DMS153 (cell line): Measurements from ENCODE around the gene PRKN.
"Not testable (repeated sequence)": the region's sequence is repeated elsewhere in the genome, so short reads cannot be mapped to it uniquely, and the experiment has no call there.

Source experiments
- DNase-seq: peaks from one replicate; lab custom pipeline; 2025; lab: John Stamatoyannopoulos, UW

PRKN gene

DNA sequence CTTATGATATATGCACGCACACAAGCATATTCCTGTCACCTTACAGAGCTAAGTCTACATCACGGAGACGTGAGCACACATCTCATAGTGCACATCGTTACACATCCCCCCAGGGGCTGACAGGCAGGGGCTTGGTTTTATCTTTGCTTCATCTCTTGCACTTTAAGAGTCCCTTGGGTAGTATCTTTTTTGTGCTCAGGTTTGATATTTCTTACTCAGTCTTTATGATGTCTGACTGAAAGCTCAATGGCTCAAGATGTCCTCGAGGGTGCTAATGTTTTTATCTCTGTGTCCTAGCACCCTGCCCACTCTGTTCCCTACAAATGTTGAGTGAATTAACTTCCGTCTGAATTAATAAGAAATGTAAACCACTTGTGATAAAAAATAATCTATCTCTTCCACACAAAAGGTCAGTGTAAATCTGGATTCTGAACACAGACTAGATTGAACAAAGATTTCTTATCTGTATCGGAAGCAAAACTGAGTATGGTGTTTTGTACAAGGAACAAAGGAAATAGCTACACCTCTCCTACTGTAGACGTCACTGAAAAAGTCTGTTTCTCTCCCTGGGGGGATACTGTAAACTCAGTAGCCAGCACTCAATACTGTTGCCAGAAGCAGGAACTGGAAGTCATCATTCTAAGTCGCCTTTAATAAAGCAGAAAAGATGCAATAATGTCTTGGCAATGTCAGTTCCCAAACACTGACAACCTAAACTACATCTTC lies 195.1 kb downstream of the PRKN start:
- DNase-seq, result no peak

DNA sequence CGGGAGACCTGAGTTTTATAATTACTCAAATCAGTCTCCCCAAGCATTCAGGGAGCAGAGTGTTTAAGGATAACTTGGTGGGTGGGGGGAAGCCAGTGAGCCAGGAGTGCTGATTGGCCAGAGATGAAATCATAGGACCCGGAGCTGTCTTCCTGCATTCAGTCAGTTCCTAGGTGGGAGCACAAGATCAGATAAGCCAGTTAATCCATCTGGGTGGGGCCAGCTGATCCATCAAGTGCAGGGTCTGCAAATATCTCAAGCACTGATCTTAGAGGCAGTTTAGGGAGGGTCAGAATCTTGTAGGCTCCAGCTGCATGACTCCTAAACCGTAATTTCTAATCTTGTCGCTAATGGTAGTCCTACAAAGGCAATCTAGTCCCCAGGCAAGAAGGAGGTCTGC lies 196.2 kb downstream of the PRKN start:
- not testable (repeated sequence) for DNase-seq

DNA sequence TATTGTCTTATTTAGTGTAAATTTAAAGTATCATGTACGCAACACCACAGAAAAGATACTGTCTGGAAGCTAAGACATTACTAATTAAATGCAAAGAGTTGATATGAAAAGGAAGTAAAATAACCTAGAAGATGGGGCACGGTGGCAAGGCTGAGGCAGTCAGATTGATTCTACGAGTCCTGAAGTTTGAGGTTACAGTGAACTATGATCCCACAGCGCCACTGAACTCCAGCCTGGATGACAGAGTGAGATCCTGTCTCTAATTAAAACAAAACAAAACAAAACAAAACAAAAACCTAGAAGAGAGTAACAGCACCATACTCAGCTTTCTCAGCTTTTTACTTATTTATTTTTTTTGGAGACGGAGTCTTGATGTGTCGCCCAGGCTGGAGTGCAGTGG lies 199.0 kb downstream of the PRKN start:
- DNase-seq, result no peak

DNA sequence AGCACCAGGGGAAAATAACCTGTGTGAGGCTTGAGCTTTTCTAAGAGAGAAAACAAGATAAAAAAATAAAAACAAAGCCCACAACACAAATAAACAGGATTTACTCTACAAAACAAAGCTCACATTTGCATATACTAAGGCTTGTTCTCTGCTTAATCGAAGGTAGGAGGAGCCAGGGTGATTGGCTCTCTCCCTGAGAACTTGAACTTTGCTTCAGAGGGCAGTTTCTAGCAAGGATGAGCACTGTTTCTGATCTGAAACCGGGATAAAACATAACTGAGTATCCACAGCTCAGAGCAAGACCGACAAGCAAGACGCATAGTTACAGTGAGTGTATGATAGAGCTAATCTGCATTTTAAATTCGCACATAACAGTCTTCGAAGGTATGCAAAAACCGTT lies 200.6 kb downstream of the PRKN start:
- DNase-seq, result no peak

DNA sequence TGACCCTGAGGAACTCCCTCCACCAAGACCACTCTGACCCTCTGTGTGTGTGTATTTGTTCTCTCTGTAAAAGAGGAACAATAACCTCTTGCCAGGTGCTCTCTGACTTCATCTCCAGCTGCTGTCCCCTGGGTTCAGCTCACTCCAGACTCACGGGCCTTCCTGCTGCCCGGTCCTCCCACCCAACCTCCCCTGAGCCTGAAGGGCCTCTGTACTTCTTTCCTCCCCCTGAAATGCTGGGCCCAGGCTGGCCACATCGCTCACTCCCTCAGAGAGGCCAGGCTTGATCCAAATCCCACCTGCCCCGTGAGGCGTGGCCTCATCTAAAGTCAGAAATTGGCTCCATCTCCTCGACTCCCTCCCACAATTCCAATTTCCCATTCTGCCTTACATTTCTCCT lies 202.4 kb downstream of the PRKN start:
- DNase-seq, result no peak

DNA sequence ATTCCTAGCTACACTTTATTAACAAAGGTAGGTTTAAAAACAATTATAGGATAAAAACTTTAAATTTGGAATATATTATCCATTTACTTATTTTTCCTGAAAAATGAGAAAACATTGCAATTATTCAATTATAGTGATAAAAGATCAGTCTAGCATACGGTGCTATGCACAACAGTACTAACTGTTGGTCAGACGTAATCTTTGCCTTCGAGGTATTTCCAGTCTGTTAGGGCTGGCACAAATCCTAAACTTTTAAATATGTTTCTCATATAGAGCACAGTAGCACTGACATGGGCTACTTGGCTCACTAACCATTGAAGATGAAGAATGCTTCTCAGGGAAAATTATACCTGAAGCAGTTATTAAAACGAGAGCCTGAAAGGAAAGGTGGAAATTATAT lies 214.8 kb downstream of the PRKN start:
- DNase-seq, result no peak

DNA sequence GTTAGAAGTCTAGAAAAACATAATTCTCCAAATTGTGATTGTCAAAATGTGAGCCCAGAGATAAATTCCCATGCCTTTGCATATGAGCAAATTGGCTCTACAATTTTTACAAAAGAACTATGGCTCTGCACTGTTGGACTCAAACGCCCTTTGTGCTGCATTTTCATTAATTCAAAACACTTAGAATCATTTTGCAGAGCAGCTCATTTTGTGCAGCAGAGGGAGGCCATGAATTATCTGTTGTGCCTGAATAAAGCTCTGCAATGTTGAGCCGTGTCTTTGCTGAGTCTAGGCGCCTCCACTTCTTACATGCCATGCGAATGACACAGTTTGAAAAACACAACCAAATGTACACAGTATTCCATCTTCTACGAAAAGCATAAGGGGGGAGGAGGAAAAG lies 230.2 kb downstream of the PRKN start:
- no peak for DNase-seq

DNA sequence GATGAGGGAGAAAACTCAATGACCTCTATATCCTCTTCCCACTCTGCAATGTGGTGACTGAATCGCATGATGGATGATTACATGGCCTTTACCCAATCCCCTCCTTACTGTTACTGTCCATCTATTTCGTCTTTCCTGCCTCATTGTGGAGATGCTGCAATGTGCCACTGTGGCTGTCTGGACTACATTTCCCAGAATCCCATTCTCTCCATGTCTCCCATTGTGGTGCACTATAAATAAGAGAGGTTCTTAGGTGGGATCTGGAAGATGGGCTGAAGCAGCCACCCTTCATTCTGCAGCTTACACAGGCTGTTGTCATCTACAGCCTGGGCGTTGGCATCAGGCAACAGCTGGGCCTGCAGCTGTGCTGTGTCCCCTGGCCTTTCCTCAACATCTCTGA lies 233.6 kb downstream of the PRKN start:
- no peak for DNase-seq

DNA sequence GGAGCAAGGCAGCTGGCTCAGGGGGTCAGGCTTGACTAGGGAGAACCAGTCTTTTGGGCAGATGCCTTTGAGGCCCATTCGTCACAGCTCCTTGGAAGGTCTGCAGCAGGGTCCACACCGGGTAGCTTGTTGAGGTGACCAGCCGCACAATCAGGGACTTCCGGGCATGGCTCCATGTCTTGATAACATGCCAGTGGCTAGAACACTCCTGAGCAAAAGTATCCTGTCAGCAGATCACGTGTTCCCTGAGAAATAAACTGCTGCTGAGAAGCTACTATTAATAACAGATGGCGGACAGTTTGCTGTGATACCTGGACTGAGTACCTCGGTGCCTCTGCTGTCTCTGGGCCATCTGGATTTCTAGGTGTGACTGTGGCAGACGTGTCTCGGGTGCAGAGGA lies 235.9 kb downstream of the PRKN start:
- no peak for DNase-seq

DNA sequence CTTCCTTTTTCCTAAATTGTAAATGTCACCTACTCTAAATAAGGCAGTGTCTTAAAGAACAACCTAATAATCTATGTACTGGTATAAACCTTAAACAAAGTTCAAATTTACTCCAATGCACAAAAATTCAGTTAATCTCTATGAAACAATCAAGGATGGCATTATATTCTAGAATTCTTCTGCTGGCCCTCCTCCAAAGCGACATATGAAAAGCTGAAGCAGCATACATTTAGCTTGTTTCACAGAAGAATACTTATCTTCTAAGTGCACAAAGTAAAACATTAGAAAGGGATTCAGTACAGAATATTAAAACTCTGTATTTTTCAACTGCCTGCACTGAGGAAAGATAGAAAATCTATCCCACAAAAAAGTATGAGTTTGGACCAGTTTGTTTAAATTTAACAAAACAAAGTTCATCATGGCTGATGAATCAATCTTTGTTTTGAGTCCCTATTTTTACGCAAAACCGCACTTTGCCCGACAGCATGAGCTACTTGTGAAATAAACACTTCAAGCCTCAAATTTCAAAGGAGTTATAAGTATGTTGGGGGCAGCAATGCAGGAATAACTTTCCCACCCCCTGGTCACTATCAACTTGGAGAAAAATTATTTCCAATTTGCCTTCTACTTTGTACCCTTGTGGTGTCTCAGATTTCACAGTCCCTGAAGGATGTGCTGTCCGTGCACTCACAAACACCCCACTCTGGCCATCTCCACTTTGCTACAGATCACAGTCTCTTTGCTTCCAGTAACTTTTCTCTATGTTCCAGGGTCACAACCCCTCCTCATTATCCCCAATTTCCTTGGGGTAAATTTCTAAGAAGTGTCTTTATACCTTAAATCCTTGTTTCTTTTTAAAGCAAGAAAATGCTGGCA lies 238.2 kb downstream of the PRKN start:
- DNase-seq, result no peak

DNA sequence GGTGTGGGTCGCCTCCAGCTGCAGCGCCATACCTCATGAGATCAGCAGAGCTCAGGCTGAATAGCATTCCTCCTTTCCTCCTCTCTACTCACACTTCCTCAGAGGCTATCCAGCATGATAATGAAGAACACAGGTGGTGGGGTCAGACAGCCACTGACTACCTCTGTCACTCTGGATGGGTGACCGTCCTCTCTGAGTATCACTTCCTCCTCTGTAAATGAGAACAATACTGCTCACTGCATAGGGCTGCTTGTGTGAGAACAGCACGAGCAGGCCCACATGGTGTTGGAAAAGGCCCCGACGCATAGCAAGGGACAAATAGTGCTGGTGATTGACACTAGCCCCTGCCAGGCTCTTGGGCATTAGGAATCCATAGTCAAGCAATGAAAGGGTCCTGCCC lies 239.1 kb downstream of the PRKN start:
- no peak for DNase-seq

DNA sequence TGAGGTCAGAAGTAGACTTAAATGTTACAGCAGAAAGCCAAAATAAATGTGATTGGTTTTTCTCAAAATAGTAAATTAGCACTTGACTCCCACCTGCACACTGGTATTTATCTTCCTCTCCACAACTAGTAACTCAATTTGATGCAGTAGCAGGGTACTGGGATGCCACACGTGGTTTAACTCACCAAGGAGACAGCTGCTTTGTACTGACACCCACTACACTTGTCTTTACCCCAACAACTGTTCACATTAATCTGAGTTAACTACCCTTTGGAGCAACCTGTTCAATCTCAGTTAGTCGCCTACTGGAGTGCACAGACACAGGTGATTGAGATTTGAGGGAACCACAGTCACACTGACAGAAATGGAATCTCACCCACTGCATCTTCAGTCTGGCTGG lies 242.1 kb downstream of the PRKN start:
- no peak for DNase-seq

DNA sequence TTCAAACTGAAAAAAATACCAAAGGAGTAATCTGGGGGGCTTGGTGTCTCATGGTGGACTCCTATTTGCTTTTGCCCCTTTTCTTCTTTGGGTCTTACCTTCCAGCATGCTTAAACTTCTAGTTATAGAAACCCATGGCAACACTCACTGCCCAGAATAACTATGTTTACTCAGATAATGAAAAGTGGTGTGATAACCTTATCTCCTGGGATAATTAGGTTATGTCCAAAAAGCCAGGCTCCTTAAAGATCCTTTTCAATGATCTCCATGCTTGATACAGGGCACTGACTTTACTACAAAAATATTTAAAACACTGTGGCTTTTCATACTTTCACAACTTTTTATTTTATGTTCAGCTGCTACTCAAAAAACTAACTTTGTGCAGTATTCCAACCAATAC lies 245.6 kb downstream of the PRKN start:
- no peak for DNase-seq

DNA sequence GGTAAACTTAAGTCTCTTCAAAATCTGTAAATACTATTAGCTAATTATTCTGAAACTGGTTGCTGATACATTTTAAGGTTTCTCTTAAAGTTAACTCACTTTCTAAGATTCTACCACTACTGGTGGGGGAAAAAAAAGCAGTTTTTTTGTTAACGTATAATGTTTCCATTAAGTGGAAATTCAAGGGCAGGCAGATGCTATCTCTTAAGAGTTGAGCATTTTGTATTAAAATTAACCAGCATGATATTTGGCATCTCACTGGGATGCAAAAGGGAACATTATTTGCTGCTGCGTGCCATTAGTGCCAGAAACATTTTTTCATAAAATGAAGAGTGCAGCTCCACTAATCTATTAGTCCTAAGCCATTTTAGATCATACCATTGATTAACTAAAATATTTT lies 246.2 kb downstream of the PRKN start:
- DNase-seq, result no peak

DNA sequence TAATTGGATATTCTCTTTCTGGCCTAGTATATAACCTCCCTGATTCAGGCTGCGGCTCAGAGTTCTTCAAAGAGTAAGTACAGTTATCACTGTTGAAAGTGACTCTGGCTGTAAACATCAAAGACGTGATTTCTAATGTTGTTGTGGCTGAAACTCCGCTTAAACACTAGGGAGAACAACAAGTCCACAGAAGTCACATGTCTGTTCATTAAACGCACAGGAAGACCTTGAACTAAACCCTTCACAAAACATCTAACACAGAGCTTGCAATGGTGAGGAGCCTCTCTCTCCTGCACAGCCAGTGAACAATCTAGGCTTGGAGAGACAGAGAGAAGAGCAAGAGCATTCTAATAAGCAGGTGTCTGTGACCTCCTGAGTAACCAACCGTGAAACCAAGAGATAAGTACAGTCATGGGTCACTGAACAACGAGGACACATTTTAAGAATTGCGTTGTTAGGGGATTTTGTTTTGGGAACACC lies 249.3 kb downstream of the PRKN start:
- no peak for DNase-seq

DNA sequence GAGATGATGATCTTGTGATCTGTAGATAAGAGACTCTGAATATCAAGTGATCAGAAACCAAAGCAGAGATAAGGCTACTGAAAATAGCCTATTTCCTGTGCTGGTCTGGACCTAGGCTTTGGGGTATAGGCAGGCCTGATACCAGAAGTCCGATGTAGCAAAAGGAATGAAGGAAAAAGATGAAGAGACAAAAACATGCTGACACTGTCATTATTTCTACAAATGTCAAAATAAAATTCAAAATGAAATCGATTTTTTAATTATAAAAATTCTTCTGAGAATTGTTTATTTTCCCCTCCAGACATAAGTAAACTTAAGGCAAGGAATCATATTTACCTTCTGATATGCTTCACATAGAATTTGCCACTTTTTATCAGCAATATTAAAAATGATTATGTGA lies 252.8 kb downstream of the PRKN start:
- no peak for DNase-seq

DNA sequence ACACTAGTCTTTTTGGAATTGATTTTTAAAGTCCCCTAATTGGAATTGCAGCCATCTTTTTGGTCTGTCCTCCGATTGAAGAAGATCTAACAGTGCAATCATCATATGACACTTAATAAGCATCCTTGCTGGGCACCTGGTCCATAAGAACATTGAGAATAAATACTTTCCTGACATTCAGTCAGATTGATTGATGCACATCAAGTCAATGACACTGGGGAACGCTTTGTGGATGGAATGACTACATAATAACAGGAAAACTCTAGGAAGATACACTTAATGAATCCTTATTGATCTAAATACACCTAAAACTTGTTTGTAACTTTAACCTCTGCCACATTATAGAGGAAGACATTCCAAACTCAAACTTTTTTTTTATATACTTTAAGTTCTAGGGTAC lies 255.7 kb downstream of the PRKN start:
- DNase-seq, result no peak

DNA sequence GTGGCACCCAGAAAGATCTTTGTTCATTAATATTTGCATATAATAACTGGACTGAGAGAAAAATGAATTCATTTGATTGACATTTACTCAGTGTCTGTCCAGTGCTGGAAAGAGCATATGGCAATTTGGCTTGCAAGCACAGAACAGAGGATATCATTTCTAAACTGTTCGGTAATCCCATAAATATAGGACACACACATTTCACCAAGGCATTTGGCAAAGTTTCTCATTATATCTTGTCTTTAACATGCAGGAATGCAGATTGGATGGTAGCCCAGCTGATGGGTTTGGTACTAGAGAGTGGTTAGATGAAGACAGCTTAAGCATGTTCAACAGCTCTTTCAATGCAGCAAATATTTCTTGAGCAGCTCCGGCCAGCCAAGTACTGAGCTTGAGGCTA lies 259.2 kb downstream of the PRKN start:
- DNase-seq, result no peak

DNA sequence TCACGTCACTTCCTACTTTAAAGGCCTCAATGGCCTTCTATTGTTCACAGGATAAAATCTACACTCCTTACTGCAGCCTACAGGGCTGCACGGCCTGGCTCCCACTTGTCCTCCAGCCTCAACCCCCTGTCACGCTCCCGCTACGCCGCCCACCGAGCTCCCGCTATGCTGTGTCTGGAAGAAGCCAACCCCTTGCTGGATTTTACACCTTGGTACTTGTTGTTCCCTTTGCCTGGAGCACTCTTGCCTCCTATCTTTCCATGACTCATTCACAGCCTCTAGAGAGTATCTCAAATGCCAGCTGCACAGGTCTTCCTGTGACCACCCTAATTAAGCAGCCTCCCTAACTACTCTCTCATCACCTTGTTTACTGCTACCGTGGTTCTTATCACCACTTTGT lies 259.9 kb downstream of the PRKN start:
- DNase-seq, result no peak

DNA sequence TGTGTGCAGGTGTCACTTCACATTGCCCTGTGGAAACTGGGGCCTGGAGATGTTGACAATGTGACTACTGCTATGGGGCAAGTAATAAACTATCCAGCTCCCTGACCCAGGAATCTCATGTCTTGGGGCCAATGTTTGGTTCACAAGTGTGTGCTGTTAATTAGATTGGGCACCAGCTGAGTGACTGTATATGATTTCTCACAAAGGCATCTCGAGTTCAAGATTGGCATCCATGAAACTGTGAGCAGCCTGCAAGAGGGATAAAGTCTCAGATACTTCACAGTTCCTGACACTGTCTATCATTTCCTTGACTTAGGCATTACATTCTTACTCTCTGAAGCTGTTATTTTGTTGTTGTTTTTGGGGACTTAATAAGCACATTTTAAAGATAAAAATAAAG lies 264.0 kb downstream of the PRKN start:
- DNase-seq, result no peak

DNA sequence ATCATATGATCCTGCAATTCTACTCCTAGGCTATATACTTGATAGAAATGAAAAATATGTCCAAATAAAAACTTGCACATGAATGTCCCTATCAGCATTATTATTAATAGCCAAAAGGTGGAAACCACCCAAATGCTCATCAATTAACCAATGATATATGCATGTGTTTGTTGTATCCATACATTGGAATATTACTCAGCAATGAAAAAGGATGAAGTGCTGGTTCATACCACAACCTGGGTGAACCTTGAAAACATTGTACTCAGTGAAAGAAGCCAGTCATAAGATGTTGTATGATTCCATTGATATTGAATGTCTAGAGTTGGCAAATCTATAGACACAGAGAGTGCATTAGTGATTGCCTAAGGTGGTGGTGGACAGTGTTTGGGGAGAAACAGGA lies 267.6 kb downstream of the PRKN start:
- no peak for DNase-seq

DNA sequence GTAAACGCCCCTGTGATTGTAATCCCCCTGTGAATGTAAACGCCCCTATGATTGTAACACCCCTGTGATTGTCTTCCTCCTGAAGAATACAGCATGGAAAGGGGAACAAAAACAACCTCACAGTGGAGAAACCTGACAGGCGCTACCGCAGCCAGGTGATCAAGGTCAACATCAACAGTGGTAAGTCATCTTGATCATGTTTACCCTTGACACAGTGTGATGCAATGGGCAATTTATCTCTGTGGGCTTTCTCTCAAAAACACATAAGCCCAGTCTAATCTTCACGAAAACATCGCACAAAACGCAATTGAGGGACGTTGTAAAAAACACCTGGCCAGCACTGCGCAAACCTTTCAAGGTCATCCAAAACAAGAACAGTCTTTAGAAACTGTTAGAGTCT lies 277.2 kb downstream of the PRKN start:
- DNase-seq, result no peak

DNA sequence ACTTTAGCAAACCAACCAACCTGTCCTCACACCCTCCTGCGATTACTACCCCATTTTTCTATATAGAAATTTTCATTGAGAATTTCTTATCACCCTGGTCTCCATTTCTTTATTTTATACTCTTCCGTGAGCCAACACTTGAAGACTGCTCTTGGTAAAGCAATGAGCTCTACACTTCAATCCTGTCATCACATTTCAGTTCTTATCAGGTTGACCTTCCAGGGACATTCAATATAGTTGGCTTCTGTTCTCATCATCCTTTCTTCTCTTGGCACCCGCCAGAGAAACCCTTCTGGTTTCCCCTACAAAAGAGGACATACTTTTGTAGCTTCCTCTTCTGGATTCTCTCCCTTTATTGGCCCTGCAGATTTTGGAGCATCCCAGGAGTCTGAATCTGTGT lies 279.3 kb downstream of the PRKN start:
- DNase-seq, result no peak

DNA sequence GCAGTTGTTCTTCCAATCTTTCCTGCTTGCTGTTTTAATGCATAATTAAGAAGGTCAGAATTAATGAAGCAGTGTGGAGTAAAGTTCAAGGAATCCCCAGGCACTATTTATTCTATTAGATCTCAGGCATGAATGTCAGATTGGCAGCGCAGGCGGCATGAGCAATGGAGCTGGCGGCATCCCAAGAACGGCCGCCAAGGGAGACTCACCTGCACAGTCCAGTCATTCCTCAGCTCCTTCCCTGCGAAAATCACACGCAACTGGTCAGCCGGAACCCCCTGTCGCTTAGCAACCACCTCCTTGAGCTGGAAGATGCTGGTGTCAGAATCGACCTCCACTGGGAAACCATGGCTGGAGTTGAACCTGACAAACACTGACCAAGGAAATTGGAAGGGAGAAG lies 284.5 kb downstream of the PRKN start:
- no peak for DNase-seq
